ENCODE data around the gene A2M.

A2M gene

GRCh38 chr12:9098115-9098452 is 17.6 kb downstream of the A2M start:
- DNase-seq: no peak

GRCh38 chr12:9096563-9097176 is 19.0 kb downstream of the A2M start:
- DNase-seq: no peak

GRCh38 chr12:9095322-9095721 is 20.4 kb downstream of the A2M start:
- DNase-seq: no peak

GRCh38 chr12:9094512-9095206 is 21.1 kb downstream of the A2M start:
- no peak for DNase-seq

- DNase-seq: no peak
Observed at GRCh38 chr12:9091891-9092598, 23.7 kb downstream of the A2M start.

GRCh38 chr12:9090220-9090619 is 25.5 kb downstream of the A2M start:
- DNase-seq: no peak

- DNase-seq: no peak
Observed at GRCh38 chr12:9087087-9087835, 28.5 kb downstream of the A2M start.

GRCh38 chr12:9086087-9086486 is 29.6 kb downstream of the A2M start:
- DNase-seq: no peak

GRCh38 chr12:9084417-9084816 is 31.3 kb downstream of the A2M start:
- DNase-seq: no peak

GRCh38 chr12:9083793-9084192 is 31.9 kb downstream of the A2M start:
- DNase-seq: no peak

GRCh38 chr12:9081667-9082427 is 33.9 kb downstream of the A2M start:
- DNase-seq: no peak

- no peak for DNase-seq
Observed at GRCh38 chr12:9079883-9080675, 35.6 kb downstream of the A2M start.

GRCh38 chr12:9079082-9079481 is 36.6 kb downstream of the A2M start:
- no peak for DNase-seq

GRCh38 chr12:9077152-9078031 is 38.3 kb downstream of the A2M start:
- no peak for DNase-seq

- DNase-seq: no peak
Observed at GRCh38 chr12:9076733-9077132, 39.0 kb downstream of the A2M start.

- no peak for DNase-seq
Observed at GRCh38 chr12:9075138-9075535, 40.6 kb downstream of the A2M start.

GRCh38 chr12:9074484-9075137 is 41.1 kb downstream of the A2M start:
- DNase-seq: no peak

- no peak for DNase-seq
Observed at GRCh38 chr12:9073076-9073475, 42.6 kb downstream of the A2M start.

- DNase-seq: no peak
Observed at GRCh38 chr12:9072481-9073038, 43.2 kb downstream of the A2M start.

- no peak for DNase-seq
Observed at GRCh38 chr12:9071969-9072368, 43.8 kb downstream of the A2M start.
